Hair follicle dermal papilla cell (primary cell): ENCODE results near the gene LLPH. TPM values are rescaled to one million over a fixed set of nuclear protein-coding genes. Genes with fewer than 3 reads are reported as not detected.

ENCODE experiments used
- total RNA-seq: library from RNA; depleted of rRNA; stranded (reverse); fragments of >200 nt; gene quantifications from 2 replicates; pipeline ENCODE4 v1.2.3, GENCODE V29; 2012

The LLPH gene
- total RNA-seq = 4.2 and 4.7 TPM in 2 replicates

DNA sequence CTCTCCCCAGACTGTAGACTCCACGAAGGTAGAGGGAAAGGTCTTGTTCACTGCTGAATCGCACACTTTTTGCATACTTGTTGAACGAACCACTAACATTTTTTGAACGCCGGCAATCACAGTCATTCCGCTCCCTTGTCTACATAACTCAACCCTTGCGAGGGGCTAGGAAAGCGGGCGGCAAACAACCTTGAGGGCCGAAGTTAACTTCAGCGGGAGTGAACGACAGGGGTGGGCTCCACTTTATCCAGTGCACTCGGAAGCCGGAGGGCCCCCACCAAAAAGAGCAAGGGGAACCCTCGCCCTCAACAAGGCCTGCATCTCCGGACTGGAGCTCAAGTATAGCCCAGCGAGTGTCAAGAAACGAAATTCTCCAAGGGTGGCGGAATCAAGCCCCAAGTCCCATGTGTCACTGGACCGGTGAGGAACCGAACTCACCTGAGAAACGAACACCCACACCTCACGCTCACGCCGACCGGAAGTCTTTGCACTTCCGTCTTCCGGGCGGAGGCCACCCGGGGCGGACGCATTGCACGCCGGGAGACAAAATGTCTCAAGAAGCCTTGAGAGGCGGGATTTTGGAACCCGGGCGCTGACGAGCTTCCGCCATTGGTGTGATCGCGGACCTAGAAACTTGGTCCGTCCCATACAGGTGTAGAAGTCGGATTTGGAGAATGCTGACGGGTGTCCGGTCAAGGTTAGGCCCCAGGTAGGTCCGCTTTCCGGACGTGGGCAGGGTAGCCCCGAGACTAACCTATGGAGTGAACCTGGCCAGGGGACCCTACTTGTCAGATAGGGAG lies at the start of gene LLPH:
Gene LLPH, minus strand, starts transcription at position 484 of the 800 bp plus-strand sequence. CDS start 1,644 bp downstream, outside the sequence.

DNA sequence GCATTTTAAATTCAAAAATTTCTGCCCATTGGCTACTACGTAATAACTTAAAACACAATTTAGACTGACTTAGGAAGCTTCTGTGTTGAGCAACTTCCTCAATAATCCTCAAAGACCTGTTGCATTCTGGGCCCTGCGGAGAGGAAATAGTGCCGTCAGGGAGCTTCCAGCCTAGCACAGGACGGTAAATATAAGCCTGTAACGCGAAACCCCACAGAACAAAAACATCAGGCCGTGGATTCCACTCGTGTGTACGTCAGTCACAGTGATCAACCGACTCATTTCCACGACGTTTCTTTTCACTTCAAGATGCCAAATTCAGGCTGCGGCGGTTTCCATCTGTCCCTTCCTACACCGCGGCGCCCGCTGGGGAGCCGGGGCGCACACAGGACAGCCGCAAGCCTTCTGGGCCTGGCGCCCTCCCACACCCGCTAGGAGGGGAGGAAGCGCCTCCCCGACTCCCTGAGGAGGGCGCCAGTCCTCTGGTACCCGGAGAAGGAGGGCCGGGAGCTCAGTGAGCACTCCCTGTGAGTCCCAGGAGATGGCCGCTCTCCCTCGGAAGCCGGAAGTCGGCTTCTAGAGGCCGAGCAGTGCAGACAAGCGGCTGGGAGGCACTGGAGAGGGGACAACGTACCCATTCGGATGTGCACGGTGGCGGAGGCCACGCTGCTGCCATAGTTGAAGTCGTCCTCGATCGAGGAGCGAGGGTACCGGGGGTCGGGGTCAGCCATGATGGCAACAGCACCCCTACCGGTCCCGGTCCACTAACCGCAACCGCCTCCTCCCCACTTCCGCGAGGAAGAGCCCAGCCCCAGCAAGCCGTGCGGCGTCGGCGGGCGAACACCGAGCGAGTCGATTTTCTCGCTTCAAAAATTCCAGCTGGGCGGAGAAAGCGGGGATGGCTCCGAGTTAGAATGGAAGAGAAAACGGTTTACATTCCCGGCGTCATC lies 38.9 kb upstream of the LLPH start, which contains the start of gene TMBIM4:
Gene TMBIM4, minus strand, starts transcription at position 776 of the 950 bp plus-strand sequence. Its CDS starts 45 bp downstream, at position 731.

Other genes starting within 250 kb of the LLPH start
- gene TMBIM4, start 39.2 kb upstream of the LLPH start, total RNA-seq = 81.5 and 104 TPM in 2 replicates
- gene IRAK3, start 58.5 kb upstream of the LLPH start, total RNA-seq = 14.2 and 19.3 TPM in 2 replicates
- gene HELB, start 171.7 kb upstream of the LLPH start, total RNA-seq = 4.0 and 5.8 TPM in 2 replicates